ENCODE data around the gene GGTLC3.
"Not testable (repeated sequence)": the region's sequence is repeated elsewhere in the genome, so short reads cannot be mapped to it uniquely, and the experiment has no call there.

GGTLC3 gene

DNA sequence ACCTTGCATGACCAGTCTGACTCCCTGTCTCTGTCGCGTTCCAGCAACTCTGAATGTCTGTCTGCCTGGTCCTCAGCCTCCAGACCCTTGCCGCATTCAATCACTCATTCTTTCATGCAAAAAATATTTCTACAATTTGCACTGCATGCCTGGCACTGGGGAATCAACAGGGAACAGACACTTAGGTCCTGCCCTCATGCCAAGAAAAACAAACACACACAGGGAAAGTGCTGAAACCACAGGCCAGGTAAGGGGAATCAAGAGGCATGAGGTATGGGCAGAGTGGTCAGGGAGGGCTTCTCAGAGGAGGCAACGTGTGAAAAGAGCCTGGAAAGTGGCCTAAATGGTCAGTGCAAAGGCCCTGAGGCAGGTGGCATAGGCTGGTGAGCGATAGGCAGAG is at the start of gene GGTLC3:
GGTLC3 (minus strand) TSS at position 101 of the 400 bp plus-strand sequence. CDS start 264 bp downstream, outside the sequence.
- H3K4me3 ChIP-seq (ENCODE audit: low read length); H3K9me3 ChIP-seq (ENCODE audit: control insufficient read depth, low read length): not testable (repeated sequence)

DNA sequence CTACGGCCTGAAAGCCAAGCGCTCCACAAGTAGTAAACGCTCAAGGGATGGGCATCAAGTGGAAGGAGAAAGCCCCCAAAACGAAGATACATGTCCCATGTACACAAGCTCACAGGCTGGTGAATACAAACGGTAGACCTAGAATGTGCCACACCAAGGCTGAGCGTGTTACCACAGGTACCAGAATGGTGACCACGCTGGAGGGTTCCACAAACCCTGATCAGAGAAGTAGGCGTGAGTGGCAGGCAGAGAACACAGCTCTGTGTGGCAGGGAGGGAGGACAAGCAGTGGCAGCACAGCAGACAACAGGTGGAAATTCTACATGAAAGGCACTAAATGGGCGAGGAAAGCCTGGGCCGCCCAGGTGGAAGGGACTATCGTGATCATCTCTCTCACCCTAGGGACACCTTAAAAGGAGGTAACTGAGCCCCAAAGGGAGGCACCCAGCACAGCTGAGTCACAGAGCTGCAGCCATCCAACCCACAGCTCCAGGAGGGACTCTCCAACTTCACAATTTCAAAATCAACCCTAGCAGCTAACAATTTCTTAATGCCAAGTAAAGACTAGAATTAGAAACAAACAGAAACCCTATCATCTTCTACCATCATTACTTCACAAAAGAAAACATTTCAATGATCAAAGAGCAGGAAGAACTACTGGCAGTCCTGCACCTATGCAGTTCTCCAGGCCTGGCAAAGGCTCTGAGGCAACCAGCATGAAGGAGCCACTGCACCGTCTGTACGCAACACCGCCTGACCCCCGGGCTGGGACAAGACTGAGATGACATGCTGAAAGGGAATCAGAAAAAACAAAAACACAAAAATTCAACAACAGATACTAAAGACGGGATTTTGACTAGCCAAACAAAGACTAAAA is 42.4 kb upstream of the GGTLC3 start:
- H3K36me3 ChIP-seq (ENCODE audit: control insufficient read depth, insufficient read depth, low read length); H3K27me3 ChIP-seq (ENCODE audit: control insufficient read depth, insufficient read depth, low read length); H3K9ac ChIP-seq (ENCODE audit: low read length); H3K4me1 ChIP-seq (ENCODE audit: control insufficient read depth, insufficient read depth, low read length); H3K4me3 ChIP-seq (ENCODE audit: low read length); H3K9me3 ChIP-seq (ENCODE audit: control insufficient read depth, low read length): not testable (repeated sequence)

More for the DNA sequence above, at the start of gene GGTLC3:
- not testable (repeated sequence) for H3K9ac ChIP-seq (ENCODE audit: low read length); H3K27me3 ChIP-seq (ENCODE audit: control insufficient read depth, insufficient read depth, low read length); H3K4me1 ChIP-seq (ENCODE audit: control insufficient read depth, insufficient read depth, low read length); H3K36me3 ChIP-seq (ENCODE audit: control insufficient read depth, insufficient read depth, low read length)

DNA sequence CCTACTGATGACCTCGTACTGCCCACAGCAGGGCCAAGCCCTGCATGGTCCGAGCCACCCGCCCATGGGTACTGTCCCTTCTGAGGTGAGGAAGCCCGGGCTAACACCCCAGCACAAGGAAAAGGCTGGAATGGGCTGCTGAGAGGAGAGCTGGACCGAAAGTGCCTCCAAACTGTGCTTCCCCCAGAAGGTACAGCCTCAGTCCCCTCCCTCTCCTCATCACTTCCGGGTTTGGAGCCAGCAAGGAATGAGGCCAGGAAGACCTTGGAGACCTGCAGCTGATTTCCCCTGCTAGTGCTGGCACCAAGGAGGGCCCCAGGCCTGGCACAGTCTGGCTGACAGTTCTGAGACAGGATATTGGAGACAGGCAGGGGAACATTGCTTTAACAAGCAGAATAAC is 41.0 kb upstream of the GGTLC3 start:
- H3K9me3 ChIP-seq (ENCODE audit: control insufficient read depth, low read length); H3K27me3 ChIP-seq (ENCODE audit: control insufficient read depth, insufficient read depth, low read length); H3K9ac ChIP-seq (ENCODE audit: low read length); H3K4me3 ChIP-seq (ENCODE audit: low read length); H3K36me3 ChIP-seq (ENCODE audit: control insufficient read depth, insufficient read depth, low read length); H3K4me1 ChIP-seq (ENCODE audit: control insufficient read depth, insufficient read depth, low read length): not testable (repeated sequence)

DNA sequence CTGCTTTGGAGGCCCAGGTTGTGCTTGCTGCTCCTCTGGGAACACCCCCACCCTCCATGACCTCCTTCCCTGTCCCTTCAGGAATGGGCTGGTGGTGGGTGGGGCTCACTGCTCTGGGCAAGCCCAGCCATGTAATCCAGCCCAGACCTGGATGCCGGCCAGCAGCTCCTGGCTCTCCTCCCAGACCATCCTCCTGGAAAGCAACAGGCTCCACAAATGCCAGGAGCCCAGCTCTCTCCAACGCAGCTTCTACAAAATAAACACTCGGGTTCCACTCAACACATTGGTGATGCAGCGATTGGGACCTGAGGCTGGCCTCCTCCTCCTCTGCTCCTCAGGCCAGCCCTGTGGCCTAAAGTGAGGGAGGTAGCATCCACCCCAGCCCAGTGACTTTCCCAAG is 40.6 kb upstream of the GGTLC3 start:
- H3K9me3 ChIP-seq (ENCODE audit: control insufficient read depth, low read length); H3K4me3 ChIP-seq (ENCODE audit: low read length); H3K27me3 ChIP-seq (ENCODE audit: control insufficient read depth, insufficient read depth, low read length); H3K4me1 ChIP-seq (ENCODE audit: control insufficient read depth, insufficient read depth, low read length); H3K36me3 ChIP-seq (ENCODE audit: control insufficient read depth, insufficient read depth, low read length); H3K9ac ChIP-seq (ENCODE audit: low read length): not testable (repeated sequence)

GRCh38 chr22:18554280-18555256 is 36.6 kb upstream of the GGTLC3 start:
- not testable (repeated sequence) for H3K9ac ChIP-seq (ENCODE audit: low read length); H3K4me1 ChIP-seq (ENCODE audit: control insufficient read depth, insufficient read depth, low read length); H3K4me3 ChIP-seq (ENCODE audit: low read length); H3K36me3 ChIP-seq (ENCODE audit: control insufficient read depth, insufficient read depth, low read length); H3K27me3 ChIP-seq (ENCODE audit: control insufficient read depth, insufficient read depth, low read length); H3K9me3 ChIP-seq (ENCODE audit: control insufficient read depth, low read length)

DNA sequence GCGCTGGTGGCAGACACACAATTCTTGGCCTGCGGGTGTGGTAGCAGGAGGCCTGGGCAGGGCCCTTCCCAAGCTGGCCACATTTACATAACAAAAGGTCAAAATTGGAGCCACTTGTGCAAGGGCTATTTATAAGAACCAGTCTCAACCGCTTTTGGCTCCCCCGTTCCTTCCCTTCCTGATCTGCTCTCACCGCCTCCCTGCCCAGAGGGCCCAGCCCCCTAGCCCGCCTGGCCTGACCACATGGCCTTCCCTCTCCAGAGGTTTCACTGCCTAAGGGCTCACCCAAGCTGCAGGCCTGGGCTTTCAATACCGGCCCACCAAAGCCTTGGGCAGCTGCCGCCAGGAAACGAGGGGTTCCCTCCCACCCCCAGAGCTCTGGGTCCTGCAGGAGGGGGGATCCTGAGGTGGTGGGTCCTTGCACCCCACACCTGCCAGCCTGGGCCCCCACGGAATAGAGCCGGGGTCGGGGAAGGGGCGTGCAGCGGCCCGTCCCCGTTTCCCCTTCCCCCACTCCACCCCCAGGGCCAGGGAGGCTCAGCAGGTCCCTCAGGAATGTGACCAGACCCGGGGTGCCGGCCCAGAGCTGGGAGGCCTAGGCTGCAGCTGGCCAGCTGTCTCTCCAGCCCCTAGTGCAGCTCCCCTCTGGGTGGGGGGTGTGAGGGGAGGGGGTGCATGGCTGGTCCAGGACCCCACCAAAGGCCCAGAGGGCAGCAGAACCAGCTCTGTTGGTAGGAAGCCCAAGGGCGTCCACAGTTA is 35.1 kb upstream of the GGTLC3 start:
- not testable (repeated sequence) for H3K9me3 ChIP-seq (ENCODE audit: control insufficient read depth, low read length); H3K27me3 ChIP-seq (ENCODE audit: control insufficient read depth, insufficient read depth, low read length); H3K4me1 ChIP-seq (ENCODE audit: control insufficient read depth, insufficient read depth, low read length); H3K9ac ChIP-seq (ENCODE audit: low read length); H3K36me3 ChIP-seq (ENCODE audit: control insufficient read depth, insufficient read depth, low read length); H3K4me3 ChIP-seq (ENCODE audit: low read length)

GRCh38 chr22:18551046-18551445 is 33.1 kb upstream of the GGTLC3 start:
- not testable (repeated sequence) for H3K4me1 ChIP-seq (ENCODE audit: control insufficient read depth, insufficient read depth, low read length); H3K36me3 ChIP-seq (ENCODE audit: control insufficient read depth, insufficient read depth, low read length); H3K27me3 ChIP-seq (ENCODE audit: control insufficient read depth, insufficient read depth, low read length); H3K9ac ChIP-seq (ENCODE audit: low read length); H3K4me3 ChIP-seq (ENCODE audit: low read length); H3K9me3 ChIP-seq (ENCODE audit: control insufficient read depth, low read length)

GRCh38 chr22:18549458-18550179 is 31.7 kb upstream of the GGTLC3 start:
- H3K9me3 ChIP-seq (ENCODE audit: control insufficient read depth, low read length); H3K4me3 ChIP-seq (ENCODE audit: low read length); H3K36me3 ChIP-seq (ENCODE audit: control insufficient read depth, insufficient read depth, low read length); H3K9ac ChIP-seq (ENCODE audit: low read length); H3K4me1 ChIP-seq (ENCODE audit: control insufficient read depth, insufficient read depth, low read length); H3K27me3 ChIP-seq (ENCODE audit: control insufficient read depth, insufficient read depth, low read length): not testable (repeated sequence)

- H3K9ac ChIP-seq (ENCODE audit: low read length); H3K9me3 ChIP-seq (ENCODE audit: control insufficient read depth, low read length); H3K36me3 ChIP-seq (ENCODE audit: control insufficient read depth, insufficient read depth, low read length); H3K4me1 ChIP-seq (ENCODE audit: control insufficient read depth, insufficient read depth, low read length); H3K4me3 ChIP-seq (ENCODE audit: low read length); H3K27me3 ChIP-seq (ENCODE audit: control insufficient read depth, insufficient read depth, low read length): not testable (repeated sequence)
Observed at GRCh38 chr22:18544615-18545014, 26.7 kb upstream of the GGTLC3 start.

DNA sequence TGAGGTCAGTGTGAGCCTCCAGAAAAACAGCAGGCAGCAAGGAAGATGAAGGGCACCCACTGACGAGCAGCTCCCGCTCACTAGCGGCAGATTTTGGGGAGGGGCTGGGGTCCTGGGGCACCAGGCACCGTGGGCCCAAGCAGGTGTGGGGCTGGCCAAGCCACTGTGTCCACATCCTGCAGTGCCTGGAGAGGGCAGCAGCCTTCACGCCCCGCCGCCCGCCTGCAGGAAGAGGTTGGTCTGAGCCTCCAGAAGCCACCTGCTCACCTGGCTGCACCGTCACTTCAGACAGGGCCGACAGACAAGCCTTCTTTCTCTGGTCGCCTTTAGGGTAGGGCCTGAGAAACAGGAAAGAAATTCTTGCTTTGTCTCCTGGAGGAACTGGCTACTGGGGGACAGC is 25.4 kb upstream of the GGTLC3 start:
- H3K9ac ChIP-seq (ENCODE audit: low read length); H3K9me3 ChIP-seq (ENCODE audit: control insufficient read depth, low read length); H3K4me1 ChIP-seq (ENCODE audit: control insufficient read depth, insufficient read depth, low read length); H3K27me3 ChIP-seq (ENCODE audit: control insufficient read depth, insufficient read depth, low read length); H3K4me3 ChIP-seq (ENCODE audit: low read length); H3K36me3 ChIP-seq (ENCODE audit: control insufficient read depth, insufficient read depth, low read length): not testable (repeated sequence)

- not testable (repeated sequence) for H3K27me3 ChIP-seq (ENCODE audit: control insufficient read depth, insufficient read depth, low read length); H3K9ac ChIP-seq (ENCODE audit: low read length); H3K4me1 ChIP-seq (ENCODE audit: control insufficient read depth, insufficient read depth, low read length); H3K36me3 ChIP-seq (ENCODE audit: control insufficient read depth, insufficient read depth, low read length); H3K9me3 ChIP-seq (ENCODE audit: control insufficient read depth, low read length); H3K4me3 ChIP-seq (ENCODE audit: low read length)
Observed at GRCh38 chr22:18539994-18540393, 22.0 kb upstream of the GGTLC3 start.

Data from mucosa of stomach (tissue), 1 donor.